GM23338 (cell line): ENCODE measurements around the gene TICAM2. TPM values are rescaled to one million over a fixed set of nuclear protein-coding genes. Genes with fewer than 3 reads are reported as not detected.

Experiments used
- ATAC-seq: fragments of 200-7000 bp; cut with Tn5 transposase; 3 replicates; pipeline ENCODE4 v1.9.1; 2020
- DNase-seq: peaks from one replicate; pipeline ENCODE4 v3.0.0-alpha.2; 2015; ENCODE audit warnings: low spot score
- H2AFZ ChIP-seq: fragments of 200-600 bp; sonication (generic); 2 replicates; pipeline ENCODE4 v1.8.0; 2016; ENCODE audit warnings: antibody characterized with exemption, mild to moderate bottlenecking, moderate library complexity
- H3F3A ChIP-seq: fragments of 200-600 bp; sonication (generic); replicated peaks from 2 replicates; pipeline ENCODE4 v1.8.0; 2017; ENCODE audit warnings: antibody characterized with exemption, mixed run types, low read depth
- H3K27ac ChIP-seq: fragments of 200-600 bp; sonication (generic); 2 replicates; pipeline ENCODE4 v1.6.1; 2016; ENCODE audit warnings: low read depth
- H3K27me3 ChIP-seq: fragments of 200-600 bp; sonication (generic); 2 replicates; pipeline ENCODE4 v1.8.0; 2016; ENCODE audit warnings: mild to moderate bottlenecking, mixed run types, moderate library complexity; ENCODE audit not compliant: insufficient read depth
- H3K36me3 ChIP-seq: fragments of 200-600 bp; sonication (generic); 2 replicates; pipeline ENCODE4 v1.8.0; 2016; ENCODE audit warnings: mild to moderate bottlenecking; ENCODE audit not compliant: insufficient read depth
- H3K4me1 ChIP-seq: fragments of 200-600 bp; sonication (generic); 2 replicates; pipeline ENCODE4 v1.8.0; 2016; ENCODE audit warnings: mild to moderate bottlenecking, moderate library complexity; ENCODE audit not compliant: insufficient read depth
- H3K4me2 ChIP-seq: fragments of 200-600 bp; sonication (generic); 2 replicates; pipeline ENCODE4 v1.7.1; 2017; ENCODE audit warnings: mixed run types
- H3K4me3 ChIP-seq: fragments of 200-600 bp; sonication (generic); 2 replicates; pipeline ENCODE4 v1.6.1; 2016; ENCODE audit warnings: mixed run types
- H3K79me2 ChIP-seq: fragments of 200-600 bp; sonication (generic); replicated peaks from 2 replicates; pipeline ENCODE4 v1.8.0; 2017; ENCODE audit warnings: mild to moderate bottlenecking; ENCODE audit not compliant: insufficient read depth
- H3K9me2 ChIP-seq: fragments of 200-600 bp; sonication (generic); 2 replicates; pipeline ENCODE4 v1.8.0; 2017; ENCODE audit not compliant: insufficient read depth
- H4K20me1 ChIP-seq: fragments of 200-600 bp; sonication (generic); replicated peaks from 2 replicates; pipeline ENCODE4 v1.8.0; 2017; ENCODE audit warnings: mild to moderate bottlenecking; ENCODE audit not compliant: insufficient read depth
- H3K27ac Mint-ChIP-seq: 2 replicates; pipeline ENCODE4 v1.8.0; 2020; ENCODE audit warnings: inconsistent platforms, mild to moderate bottlenecking, moderate library complexity, mixed read lengths
- H3K27me3 Mint-ChIP-seq: 3 replicates; pipeline ENCODE4 v1.8.0; 2022; ENCODE audit warnings: low read depth, mild to moderate bottlenecking, moderate library complexity, mixed read lengths, inconsistent platforms; ENCODE audit not compliant: insufficient read depth, poor library complexity
- H3K36me3 Mint-ChIP-seq: 3 replicates; pipeline ENCODE4 v1.8.0; 2021; ENCODE audit warnings: low read depth, mild to moderate bottlenecking, inconsistent platforms, moderate library complexity, mixed read lengths
- H3K4me1 Mint-ChIP-seq: 3 replicates; pipeline ENCODE4 v1.8.0; 2020; ENCODE audit warnings: mild to moderate bottlenecking, inconsistent platforms, mixed read lengths
- H3K4me3 Mint-ChIP-seq: 3 replicates; pipeline ENCODE4 v1.8.0; 2021; ENCODE audit warnings: moderate library complexity, mild to moderate bottlenecking, inconsistent platforms, mixed read lengths
- H3K9me3 Mint-ChIP-seq: 3 replicates; pipeline ENCODE4 v1.8.0; 2020; ENCODE audit warnings: moderate library complexity, mild to moderate bottlenecking, inconsistent platforms, mixed read lengths
- CREB1 ChIP-seq: fragments of 250-450 bp; sonication (Bioruptor Pico); IDR thresholded peaks from 2 replicates; pipeline ENCODE4 v1.5.0; 2020; ENCODE audit warnings: low read depth, mild to moderate bottlenecking, moderate library complexity
- ETS1 ChIP-seq: IDR thresholded peaks from 2 replicates; pipeline ENCODE4 v1.6.1; 2016; ENCODE audit warnings: antibody characterized with exemption
- EZH2 ChIP-seq: fragments of 200-600 bp; sonication (generic); IDR thresholded peaks from one replicate; pipeline ENCODE4 v1.8.0; 2017; ENCODE audit warnings: antibody characterized with exemption, mild to moderate bottlenecking, low read depth; ENCODE audit not compliant: unreplicated experiment
- EZH2phosphoT487 ChIP-seq: fragments of 200-600 bp; sonication (generic); IDR thresholded peaks from one replicate; pipeline ENCODE4 v1.8.1; 2018; ENCODE audit warnings: antibody characterized with exemption; ENCODE audit not compliant: unreplicated experiment
- JUNB ChIP-seq: IDR thresholded peaks from one replicate; pipeline ENCODE4 v1.6.1; 2016; ENCODE audit warnings: antibody characterized with exemption; ENCODE audit not compliant: unreplicated experiment
- NANOG ChIP-seq: IDR thresholded peaks from 2 replicates; pipeline ENCODE4 v1.6.1; 2016; ENCODE audit warnings: antibody characterized with exemption, borderline replicate concordance
- POLR2AphosphoS5 ChIP-seq: IDR thresholded peaks from 2 replicates; pipeline ENCODE4 v1.6.1; 2016; ENCODE audit warnings: antibody characterized with exemption, low read depth
- REST ChIP-seq: IDR thresholded peaks from one replicate; pipeline ENCODE4 v1.6.1; 2018; ENCODE audit warnings: antibody characterized with exemption; ENCODE audit not compliant: unreplicated experiment
- STAT1 ChIP-seq: IDR thresholded peaks from one replicate; pipeline ENCODE4 v1.6.1; 2016; ENCODE audit warnings: antibody characterized with exemption; ENCODE audit not compliant: unreplicated experiment
- ZNF114 ChIP-seq: fragments of 250-450 bp; sonication (Bioruptor Pico); IDR thresholded peaks from 2 replicates; pipeline ENCODE4 v1.5.0; 2020; ENCODE audit warnings: mild to moderate bottlenecking, moderate library complexity
- ZNF331 ChIP-seq: fragments of 250-450 bp; sonication (Bioruptor Pico); IDR thresholded peaks from 2 replicates; pipeline ENCODE4 v1.5.0; 2020; ENCODE audit warnings: low read depth, mild to moderate bottlenecking, moderate library complexity
- ZNF462 ChIP-seq: fragments of 250-450 bp; sonication (Bioruptor Pico); IDR thresholded peaks from 2 replicates; pipeline ENCODE4 v1.5.0; 2020; ENCODE audit warnings: mild to moderate bottlenecking, moderate library complexity
- polyA plus RNA-seq: library from polyadenylated mRNA; unstranded; fragments of >200 nt; fragmentation: Nextera tagmentation; extraction: Ambion mirVana; gene quantifications from 2 replicates; pipeline ENCODE4 v1.2.1, GENCODE V29; 2016
- total RNA-seq: library from RNA; depleted of rRNA; stranded (reverse); fragments of >200 nt; shearing (Covaris generic); gene quantifications from 2 replicates; pipeline ENCODE4 v1.2.3, GENCODE V29; 2014
- TF ChIP-seq, protein P1 (sequence below), 2 experiments: fragments of 200-600 bp in 1 of 2; sonication (generic) in 1 of 2; conservative IDR thresholded peaks; 2 replicates each; pipeline versions ENCODE4 v1.5.1 to v1.6.1; 2016 to 2017; ENCODE audit warnings: antibody characterized with exemption in 2 of 2, low read depth in 2 of 2, mild to moderate bottlenecking in 2 of 2, moderate library complexity in 1 of 2

TICAM2 gene
- total and polyA plus RNA-seq, 2 experiments from 2014 or later, result 1.0 TPM; not detected in 1

- Histone ChIP-seq H3F3A (no peaks in the 10 kb centered on the region), H3K4me3 (no peak overlapping the region), H3K9me2 (no peaks in the 10 kb centered on the region), H3K4me2 (no peak overlapping the region), H2AFZ (no peak overlapping the region), H3K36me3 (no peaks in the 10 kb centered on the region), H3K4me1 (peaks cover 27% of the 10 kb centered on the region), H4K20me1 (no peaks in the 10 kb centered on the region), H3K27ac (no peak overlapping the region), H3K27me3 (no peaks in the 10 kb centered on the region), H3K79me2 (peaks cover 22% of the 10 kb centered on the region)
- Mint-ChIP-seq H3K27me3 (peaks cover 2% of the 10 kb centered on the region), H3K9me3 (no peaks in the 10 kb centered on the region; the same call in 2 of the 3 replicates), H3K36me3 (no peaks in the 10 kb centered on the region), H3K4me1 (peaks cover 33% of the 10 kb centered on the region), H3K27ac (no peak overlapping the region), H3K4me3 (no peak overlapping the region)
- DNase-seq (no peak), ATAC-seq (no peak)
- TF ChIP-seq JUNB, result no peak
- TF ChIP-seq, protein P1, sequence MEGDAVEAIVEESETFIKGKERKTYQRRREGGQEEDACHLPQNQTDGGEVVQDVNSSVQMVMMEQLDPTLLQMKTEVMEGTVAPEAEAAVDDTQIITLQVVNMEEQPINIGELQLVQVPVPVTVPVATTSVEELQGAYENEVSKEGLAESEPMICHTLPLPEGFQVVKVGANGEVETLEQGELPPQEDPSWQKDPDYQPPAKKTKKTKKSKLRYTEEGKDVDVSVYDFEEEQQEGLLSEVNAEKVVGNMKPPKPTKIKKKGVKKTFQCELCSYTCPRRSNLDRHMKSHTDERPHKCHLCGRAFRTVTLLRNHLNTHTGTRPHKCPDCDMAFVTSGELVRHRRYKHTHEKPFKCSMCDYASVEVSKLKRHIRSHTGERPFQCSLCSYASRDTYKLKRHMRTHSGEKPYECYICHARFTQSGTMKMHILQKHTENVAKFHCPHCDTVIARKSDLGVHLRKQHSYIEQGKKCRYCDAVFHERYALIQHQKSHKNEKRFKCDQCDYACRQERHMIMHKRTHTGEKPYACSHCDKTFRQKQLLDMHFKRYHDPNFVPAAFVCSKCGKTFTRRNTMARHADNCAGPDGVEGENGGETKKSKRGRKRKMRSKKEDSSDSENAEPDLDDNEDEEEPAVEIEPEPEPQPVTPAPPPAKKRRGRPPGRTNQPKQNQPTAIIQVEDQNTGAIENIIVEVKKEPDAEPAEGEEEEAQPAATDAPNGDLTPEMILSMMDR (conservative IDR thresholded peaks at IDR 0.05; ENCODE audit: low read depth in 2 of 2), result no peak
- no peak for TF ChIP-seq NANOG
- TF ChIP-seq REST, result no peak
- TF ChIP-seq EZH2, result no peak
- no peak for TF ChIP-seq ETS1
- TF ChIP-seq CREB1 (CRISPR knock-in tag), result no peak
- no peak for TF ChIP-seq POLR2AphosphoS5
- no peak for TF ChIP-seq ZNF331 (CRISPR knock-in tag)
- no peak for TF ChIP-seq ZNF462 (CRISPR knock-in tag)
- no peak for TF ChIP-seq ZNF114 (CRISPR knock-in tag)
- TF ChIP-seq STAT1, result no peak
- TF ChIP-seq EZH2phosphoT487, result no peak
Measured at GRCh38 chr5:115629903-115630302, 27.6 kb upstream of the TICAM2 start.
